D721Med (cell line): ENCODE measurements around the gene IFNGR1.

Experiments
- DNase-seq: peaks from one replicate; pipeline ENCODE4 v3.0.0; 2011; ENCODE audit warnings: low spot score; ENCODE audit not compliant: insufficient read length
- FAIRE-seq: peaks from 2 replicates; lab custom pipeline; 2011; peaks lifted over from hg19 to GRCh38; lab: Jason Lieb, UNC
- CTCF ChIP-seq: IDR thresholded peaks from 2 replicates; pipeline ENCODE4 v1.5.1; 2012; ENCODE audit warnings: mild to moderate bottlenecking, control low read depth; ENCODE audit not compliant: insufficient read depth; ENCODE audit errors: missing control alignments

IFNGR1 gene

GRCh38 chr6:137201006-137201405, 18.2 kb downstream of the IFNGR1 start:
- DNase-seq (no peak), FAIRE-seq (no peak)
- TF ChIP-seq CTCF = no peak

- FAIRE-seq (no peak), DNase-seq (no peak)
- TF ChIP-seq CTCF = no peak
These were observed 18.9 kb downstream of the IFNGR1 start for GRCh38 chr6:137200288-137200687.

GRCh38 chr6:137197684-137198645, 21.2 kb downstream of the IFNGR1 start:
- no peak for DNase-seq
- FAIRE-seq = no peak
- TF ChIP-seq CTCF = no peak

- DNase-seq (no peak), FAIRE-seq (no peak)
- no peak for TF ChIP-seq CTCF
These were observed 25.7 kb downstream of the IFNGR1 start for GRCh38 chr6:137193256-137194070.

- no peak for DNase-seq
- TF ChIP-seq CTCF = no peak
- FAIRE-seq = no peak
These were observed 26.4 kb downstream of the IFNGR1 start for GRCh38 chr6:137192821-137193220.

GRCh38 chr6:137191670-137192069, 27.5 kb downstream of the IFNGR1 start:
- DNase-seq (no peak), FAIRE-seq (no peak)
- TF ChIP-seq CTCF = no peak
